Right hindlimb (tissue), 1 donor: Measurements from ENCODE around the gene NTN1.

Experiments
- DNase-seq: peaks from one replicate; pipeline ENCODE4 v3.0.0-alpha.2; 2018

NTN1 gene

GRCh38 chr17:9236286-9237052, 215.2 kb downstream of the NTN1 start:
- DNase-seq = peak; percentile 51

DNA sequence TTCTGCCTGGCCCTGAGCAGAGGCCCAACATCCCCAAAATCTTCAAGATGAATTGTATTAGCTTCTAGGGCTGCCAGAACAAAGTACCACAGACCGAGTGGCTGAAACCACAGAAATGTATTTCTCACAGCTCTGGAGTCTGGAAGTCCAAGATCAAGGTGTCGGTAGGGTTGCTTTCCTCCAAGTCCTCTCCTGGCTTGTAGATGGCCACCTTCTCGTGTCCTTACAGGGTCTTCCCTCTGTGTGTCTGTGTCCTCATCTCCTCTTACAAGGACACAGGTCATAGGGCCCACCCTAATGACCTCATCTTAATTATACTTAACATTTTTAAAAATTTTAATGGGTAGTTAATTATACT, 215.7 kb downstream of the NTN1 start:
- DNase-seq = no peak

GRCh38 chr17:9237661-9238301, 216.5 kb downstream of the NTN1 start:
- peak; percentile 44 for DNase-seq

DNA sequence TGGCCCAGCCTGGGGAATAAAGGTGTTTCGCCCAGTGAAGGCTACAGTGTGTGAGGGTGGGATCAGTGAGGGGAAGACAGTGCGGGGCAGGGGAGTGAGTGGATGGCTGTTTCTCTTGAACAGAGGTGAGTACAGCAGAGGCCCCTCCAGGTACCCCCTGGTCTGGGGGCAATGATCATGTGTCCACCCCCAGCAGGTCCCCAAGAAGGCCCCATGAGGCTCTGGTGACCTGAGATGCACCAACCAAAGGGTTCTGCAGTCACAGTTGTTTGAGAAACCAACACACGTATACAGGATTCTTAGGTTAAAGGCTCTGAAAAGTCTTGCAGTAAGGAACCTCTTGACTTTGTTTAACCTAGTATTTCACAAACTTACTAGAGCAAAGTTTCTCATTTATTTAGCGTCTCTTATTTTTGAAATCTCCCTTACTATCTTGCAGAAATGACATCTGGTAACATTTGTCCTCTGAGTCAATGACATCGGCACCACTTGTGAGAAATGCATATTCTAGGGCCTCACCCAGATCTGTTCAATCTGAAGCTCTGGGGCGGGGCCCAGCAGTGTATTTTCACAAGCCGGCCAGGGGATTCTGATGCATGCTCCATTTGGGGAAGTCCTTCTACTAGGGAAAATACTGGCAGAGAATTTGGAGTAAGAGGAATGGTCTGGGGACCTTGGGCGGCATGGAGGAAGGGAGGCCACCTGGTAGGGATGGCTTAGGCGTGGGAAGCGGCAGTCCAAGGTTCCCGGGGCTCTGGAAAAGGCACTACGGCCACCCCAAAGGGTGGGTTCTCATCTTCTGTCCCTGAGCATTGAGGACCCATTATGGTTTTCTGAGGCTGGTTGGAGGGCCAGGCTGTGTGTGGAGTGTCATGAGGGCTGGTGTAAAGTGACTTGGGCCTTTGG, 217.3 kb downstream of the NTN1 start:
- DNase-seq = no peak

- no peak for DNase-seq
Observed at GRCh38 chr17:9239246-9239792, 218.0 kb downstream of the NTN1 start.

GRCh38 chr17:9239793-9240658, 218.7 kb downstream of the NTN1 start:
- peak; percentile 84 for DNase-seq

DNA sequence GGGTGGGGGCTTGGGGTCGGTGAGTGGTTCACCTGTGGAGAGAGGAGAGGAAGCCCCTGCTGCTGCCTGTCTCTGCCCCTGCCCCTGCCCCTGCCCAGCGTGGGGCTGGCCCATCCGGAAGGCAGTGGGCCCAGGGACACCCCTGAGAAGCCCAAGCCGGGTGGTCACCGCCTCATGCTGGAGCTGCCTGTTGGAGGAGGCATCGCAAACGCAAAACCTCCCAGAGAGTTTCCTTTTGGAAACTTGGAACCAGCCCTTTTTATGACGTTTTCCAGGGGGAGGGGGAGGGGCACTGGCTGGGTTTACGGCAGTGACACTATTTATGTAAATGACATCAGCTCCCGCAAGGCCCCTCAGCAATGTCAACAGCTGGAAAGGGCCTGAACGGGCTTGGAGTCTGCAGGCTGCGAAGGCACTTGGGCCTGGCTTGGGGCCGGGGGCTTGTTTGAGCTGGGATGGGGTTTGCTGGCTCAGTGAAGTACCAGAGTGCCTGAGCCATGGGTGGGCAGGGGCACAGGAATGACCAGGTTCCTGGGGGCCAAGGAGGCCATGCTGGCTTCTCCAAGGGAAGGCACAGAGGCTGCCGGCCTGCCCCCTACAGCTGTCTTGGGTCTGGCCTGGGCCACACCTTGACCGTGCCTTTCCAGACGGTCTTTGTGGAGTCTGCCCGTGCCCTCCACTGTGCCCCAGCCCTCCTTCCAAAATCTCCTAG, 219.5 kb downstream of the NTN1 start:
- DNase-seq = peak; percentile 94

- DNase-seq = peak; percentile 86
Observed at GRCh38 chr17:9241371-9241712, 220.0 kb downstream of the NTN1 start.

DNA sequence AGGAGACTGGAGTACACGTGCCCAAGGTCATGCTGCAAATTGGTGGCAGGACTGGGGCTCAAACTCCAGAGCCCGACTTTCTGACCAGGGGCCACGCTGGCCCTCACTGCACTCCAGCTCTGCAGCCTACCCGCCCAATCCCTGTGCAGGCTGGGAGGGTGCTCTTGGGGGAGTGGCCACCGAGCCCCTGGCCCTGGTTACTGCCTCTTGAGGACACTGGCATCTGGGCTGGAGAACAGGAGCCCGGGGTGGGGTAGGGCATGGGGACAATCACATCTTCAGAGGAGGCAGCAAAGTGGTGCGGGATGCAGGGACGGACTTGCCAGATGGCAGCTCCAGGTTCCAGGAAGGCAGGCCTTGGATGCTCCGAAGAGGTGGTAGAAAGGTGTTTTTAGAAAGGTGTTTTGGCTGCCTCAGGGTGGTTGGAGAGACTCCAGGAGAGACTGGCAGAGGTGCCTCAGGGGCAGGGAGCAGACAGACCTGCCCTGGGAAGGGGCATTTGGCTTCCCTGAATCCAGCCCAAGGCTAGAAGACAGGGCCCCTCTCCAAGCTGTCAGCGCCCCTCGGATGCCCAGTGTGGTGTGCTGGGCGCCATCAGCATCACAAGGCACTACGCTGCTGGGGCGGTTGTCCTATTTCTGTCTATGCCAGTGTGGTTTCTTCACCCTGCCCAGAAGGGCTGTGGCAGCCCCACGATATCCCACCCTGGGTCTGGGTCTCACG, 220.6 kb downstream of the NTN1 start:
- no peak for DNase-seq

GRCh38 chr17:9242497-9242881, 221.2 kb downstream of the NTN1 start:
- no peak for DNase-seq

- DNase-seq = no peak
Observed at GRCh38 chr17:9242983-9243382, 221.7 kb downstream of the NTN1 start.

DNA sequence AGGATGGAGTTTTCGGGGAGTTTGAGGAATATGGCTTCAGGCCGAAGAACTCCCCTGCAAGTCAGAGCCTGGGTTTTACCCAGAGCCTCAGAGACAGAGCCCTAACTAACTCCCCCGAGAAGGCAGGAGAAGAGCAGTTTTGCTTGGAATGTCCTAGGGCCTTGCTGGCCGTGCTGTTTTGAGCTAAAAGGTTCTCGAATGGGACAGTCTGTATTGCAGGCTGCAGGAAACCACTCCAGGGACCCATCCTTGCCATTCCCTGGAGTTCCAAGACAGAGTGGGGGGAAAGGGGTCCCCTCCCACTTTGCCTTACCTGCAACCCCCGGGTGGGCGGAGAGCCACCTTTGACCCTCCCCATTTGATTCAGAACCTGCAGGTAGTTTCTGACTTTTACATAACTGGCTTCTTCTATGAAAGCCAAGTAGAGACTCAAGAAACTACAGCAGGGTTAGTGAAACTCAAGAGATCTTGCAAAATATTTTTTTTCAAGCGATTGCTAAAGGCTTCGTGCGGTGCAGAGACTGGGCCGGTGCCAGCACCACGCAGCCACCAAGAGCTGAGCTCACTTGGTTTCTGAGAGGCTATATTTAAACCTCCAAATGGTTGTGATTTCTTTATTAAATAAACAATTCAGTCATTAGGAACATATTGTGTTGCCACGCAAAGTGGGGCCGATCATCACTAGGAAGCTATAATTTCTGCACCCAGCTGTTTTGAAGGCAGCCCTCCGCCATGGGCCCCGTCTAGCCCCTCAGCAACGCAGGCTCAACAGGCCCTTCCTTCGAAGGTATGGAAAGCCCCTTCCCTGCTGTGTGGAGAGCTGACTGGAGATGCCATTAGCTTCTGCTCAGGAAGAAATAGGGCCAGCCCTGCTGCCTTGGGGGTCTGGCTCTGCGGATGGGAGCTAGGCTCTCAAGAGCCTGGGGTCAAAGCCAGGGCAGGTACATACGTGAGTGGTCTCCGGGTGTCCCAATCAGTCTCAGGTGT, 223.0 kb downstream of the NTN1 start:
- no peak for DNase-seq

GRCh38 chr17:9247401-9247938, 226.2 kb downstream of the NTN1 start:
- no peak for DNase-seq

DNA sequence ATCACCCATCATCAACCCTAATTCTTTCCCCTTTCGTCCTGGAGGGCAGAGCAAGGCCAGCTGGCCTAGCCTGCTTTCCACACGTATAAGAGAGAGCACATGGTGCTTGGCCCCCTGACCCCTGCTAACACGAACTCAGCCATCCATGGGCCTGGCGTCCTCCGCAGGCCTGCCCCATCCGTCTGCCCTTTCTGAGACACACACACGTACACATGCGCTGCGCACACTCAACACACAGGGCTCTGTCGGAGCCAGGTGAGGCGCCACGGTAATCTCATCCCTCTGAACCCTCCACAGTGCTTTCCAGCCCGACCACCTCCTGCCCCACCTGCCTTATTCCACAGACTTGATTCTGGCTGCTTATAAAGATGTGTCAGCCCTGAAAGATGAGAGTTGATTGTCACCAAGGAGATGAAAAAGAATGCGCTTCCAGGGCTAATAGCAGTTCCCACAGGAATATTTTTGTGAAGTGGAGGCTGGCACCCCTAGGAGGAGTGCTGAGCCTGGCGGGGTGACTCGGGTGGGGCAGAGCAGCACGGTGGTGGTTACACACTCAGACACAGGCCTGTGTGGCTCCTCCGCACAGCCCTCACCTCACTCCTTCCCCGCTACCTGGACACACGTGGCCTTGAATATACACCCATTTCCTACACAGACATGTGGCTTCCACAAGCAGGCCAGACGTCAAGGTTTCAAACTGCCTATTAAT, 228.1 kb downstream of the NTN1 start:
- no peak for DNase-seq

DNA sequence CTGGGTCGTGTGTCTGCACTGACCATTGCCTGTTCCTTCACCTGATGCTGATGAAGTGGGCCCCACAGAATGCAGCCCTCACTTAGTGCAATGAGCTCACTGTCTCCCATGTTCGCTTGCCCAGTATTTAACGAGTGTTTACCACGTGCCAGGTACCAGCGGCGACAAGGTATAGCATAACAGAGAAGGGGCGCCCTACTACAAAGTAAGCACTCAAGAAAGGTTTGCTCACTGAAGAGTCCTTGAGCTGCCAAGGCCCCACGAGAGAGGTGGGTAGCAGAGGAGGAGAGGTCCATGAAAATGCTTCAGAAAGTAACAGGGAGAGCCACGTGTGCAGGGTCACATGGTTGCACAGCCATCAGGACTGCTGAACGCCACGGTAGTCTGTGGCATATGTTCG, 230.0 kb downstream of the NTN1 start:
- DNase-seq = no peak

- DNase-seq = no peak
Observed at GRCh38 chr17:9253308-9253707, 232.0 kb downstream of the NTN1 start.

DNA sequence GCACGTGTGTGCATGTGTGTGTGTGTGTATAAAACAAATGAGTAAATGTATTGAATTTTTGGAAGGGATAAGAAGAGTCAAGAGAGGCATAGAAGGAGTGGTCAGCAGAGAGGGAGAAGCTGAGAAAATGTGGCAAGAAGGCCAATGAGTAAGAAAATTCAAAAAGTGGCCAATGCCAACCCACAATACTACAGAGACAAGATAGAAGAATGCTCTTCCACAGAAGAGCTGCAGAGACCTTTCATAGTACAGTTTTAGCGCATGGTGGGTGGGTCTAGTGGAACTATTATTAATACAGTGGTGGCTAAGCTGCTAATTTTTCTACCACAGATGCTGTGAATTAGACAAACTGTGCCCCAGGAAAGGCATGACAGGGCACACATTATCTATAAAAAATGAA, 233.5 kb downstream of the NTN1 start:
- DNase-seq = no peak

DNA sequence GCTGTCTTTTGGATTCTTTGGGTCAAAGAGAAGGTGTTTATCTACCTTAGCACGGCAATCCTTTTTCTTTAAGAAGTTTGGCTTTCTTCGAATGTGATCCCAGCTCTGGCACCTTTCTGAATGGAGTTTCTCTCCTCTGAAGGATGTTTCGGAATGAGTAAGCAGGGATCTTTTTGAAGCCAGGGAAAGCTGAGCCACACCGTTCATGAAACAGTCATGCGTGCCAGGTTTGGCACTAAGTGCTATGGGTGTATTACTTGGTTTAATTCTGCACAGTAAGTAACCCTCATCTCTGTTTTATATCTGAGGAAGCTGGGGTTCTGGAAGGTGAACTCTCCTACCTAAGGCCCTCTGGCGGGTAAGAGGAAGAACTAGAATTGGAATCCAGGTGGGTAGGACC, 234.5 kb downstream of the NTN1 start:
- DNase-seq = no peak

- no peak for DNase-seq
Observed at GRCh38 chr17:9256361-9256750, 235.0 kb downstream of the NTN1 start.
